GM18505 (cell line): ENCODE measurements around the gene ATF6.
"Not testable (repeated sequence)": the region's sequence is repeated elsewhere in the genome, so short reads cannot be mapped to it uniquely, and the experiment has no call there.

Experiments used
- ATAC-seq: cut with Tn5 transposase; IDR thresholded peaks from one replicate; pipeline ENCODE4 v1.9.1; 2021; ENCODE audit not compliant: unreplicated experiment
- POLR2A ChIP-seq: IDR thresholded peaks from 4 replicates; pipeline ENCODE4 v1.6.1; 2011; ENCODE audit warnings: borderline replicate concordance; ENCODE audit not compliant: insufficient read depth, insufficient read length; ENCODE audit errors: extremely low read depth

The ATF6 gene

GRCh38 chr1:161773791-161774190 is 7.7 kb downstream of the ATF6 start:
- TF ChIP-seq POLR2A, result no peak
- no peak for ATAC-seq

- ATAC-seq, result no peak
- TF ChIP-seq POLR2A, result no peak
These were observed 11.1 kb downstream of the ATF6 start for GRCh38 chr1:161777261-161777660.

- no peak for ATAC-seq
- TF ChIP-seq POLR2A, result no peak
These were observed 12.4 kb downstream of the ATF6 start for GRCh38 chr1:161778522-161778921.

- TF ChIP-seq POLR2A, result no peak
- no peak for ATAC-seq
These were observed 13.3 kb downstream of the ATF6 start for GRCh38 chr1:161779393-161779792.

- ATAC-seq, result no peak
- TF ChIP-seq POLR2A, result no peak
These were observed 15.9 kb downstream of the ATF6 start for GRCh38 chr1:161781995-161782394.

- no peak for ATAC-seq
- no peak for TF ChIP-seq POLR2A
These were observed 16.8 kb downstream of the ATF6 start for GRCh38 chr1:161782886-161783285.

GRCh38 chr1:161784968-161785367 is 18.8 kb downstream of the ATF6 start:
- TF ChIP-seq POLR2A, result no peak
- no peak for ATAC-seq

GRCh38 chr1:161787355-161787754 is 21.2 kb downstream of the ATF6 start:
- no peak for ATAC-seq

GRCh38 chr1:161790587-161791317 is 24.6 kb downstream of the ATF6 start:
- TF ChIP-seq POLR2A, result no peak
- ATAC-seq, result no peak

More at GRCh38 chr1:161787355-161787754, 21.2 kb downstream of the ATF6 start:
- TF ChIP-seq POLR2A, result no peak

GRCh38 chr1:161791904-161792655 is 26.0 kb downstream of the ATF6 start:
- no peak for ATAC-seq
- no peak for TF ChIP-seq POLR2A

- no peak for ATAC-seq
- TF ChIP-seq POLR2A, result no peak
These were observed 26.6 kb downstream of the ATF6 start for GRCh38 chr1:161792740-161793139.

- TF ChIP-seq POLR2A, result no peak
- ATAC-seq, result no peak
These were observed 33.7 kb downstream of the ATF6 start for GRCh38 chr1:161799792-161800191.

- ATAC-seq, result no peak
- TF ChIP-seq POLR2A, result no peak
These were observed 35.8 kb downstream of the ATF6 start for GRCh38 chr1:161801955-161802354.

GRCh38 chr1:161803181-161803580 is 37.1 kb downstream of the ATF6 start:
- no peak for ATAC-seq
- no peak for TF ChIP-seq POLR2A

GRCh38 chr1:161805399-161806197 is 39.5 kb downstream of the ATF6 start:
- no peak for TF ChIP-seq POLR2A

GRCh38 chr1:161809202-161809601 is 43.1 kb downstream of the ATF6 start:
- not testable (repeated sequence) for ATAC-seq

More at GRCh38 chr1:161805399-161806197, 39.5 kb downstream of the ATF6 start:
- ATAC-seq, result no peak

GRCh38 chr1:161809656-161810055 is 43.5 kb downstream of the ATF6 start:
- ATAC-seq, result not testable (repeated sequence)
